ENCODE results near the gene ATP5F1A.

Gene ATP5F1A

GRCh38 chr18:46042571-46043123 is 55.4 kb downstream of the ATP5F1A start:
- peak; percentile 56 for DNase-seq

- no peak for DNase-seq
Measured at GRCh38 chr18:46040747-46041104, 57.4 kb downstream of the ATP5F1A start.

- no peak for DNase-seq
Measured at GRCh38 chr18:46040033-46040746, 57.9 kb downstream of the ATP5F1A start.

- no peak for DNase-seq
Measured at GRCh38 chr18:46037512-46038305, 60.4 kb downstream of the ATP5F1A start.

GRCh38 chr18:46035696-46036680 is 62.1 kb downstream of the ATP5F1A start:
- no peak for DNase-seq

- DNase-seq, result peak; percentile 21
Measured at GRCh38 chr18:46034230-46034629, 63.9 kb downstream of the ATP5F1A start.

- no peak for DNase-seq
Measured at GRCh38 chr18:46031741-46032140, 66.4 kb downstream of the ATP5F1A start.
